Activated naive CD4-positive, alpha-beta T cell treated with Interleukin-2 at 50 U/mL for 16 hours (primary cell): ENCODE results near the gene TRIM65.
A peak's percentile ranks its signal among the peaks of the same experiment; 100 is the strongest.

ENCODE experiments used
- DNase-seq: peaks from one replicate; pipeline ENCODE4 v3.0.0-alpha.2; 2020

Gene TRIM65

GRCh38 chr17:75850928-75851692 lies 45.6 kb downstream of the TRIM65 start:
- no peak for DNase-seq

GRCh38 chr17:75849724-75850123 lies 47.0 kb downstream of the TRIM65 start:
- no peak for DNase-seq

GRCh38 chr17:75849279-75849646 lies 47.5 kb downstream of the TRIM65 start:
- DNase-seq: no peak

- peak; percentile 84 for DNase-seq
Measured at GRCh38 chr17:75848523-75849278, 48.0 kb downstream of the TRIM65 start.

GRCh38 chr17:75847614-75848522 lies 48.9 kb downstream of the TRIM65 start:
- DNase-seq: no peak

- no peak for DNase-seq
Measured at GRCh38 chr17:75846692-75847613, 49.8 kb downstream of the TRIM65 start.

- DNase-seq: no peak
Measured at GRCh38 chr17:75845933-75846691, 50.6 kb downstream of the TRIM65 start.

- DNase-seq: peak; percentile 69
Measured at GRCh38 chr17:75845058-75845711, 51.6 kb downstream of the TRIM65 start.

GRCh38 chr17:75844530-75845057 lies 52.2 kb downstream of the TRIM65 start:
- no peak for DNase-seq

- DNase-seq: peak; percentile 61
Measured at GRCh38 chr17:75843577-75844529, 52.9 kb downstream of the TRIM65 start, which contains the start of gene UNC13D. TSS of gene UNC13D (minus strand) at chr17:75844404. CDS start at chr17:75844337, 67 bp downstream.

- DNase-seq: peak; percentile 37
Measured at GRCh38 chr17:75842963-75843576, 53.7 kb downstream of the TRIM65 start.

GRCh38 chr17:75842411-75842810 lies 54.3 kb downstream of the TRIM65 start:
- no peak for DNase-seq

- no peak for DNase-seq
Measured at GRCh38 chr17:75840799-75841164, 56.0 kb downstream of the TRIM65 start.

GRCh38 chr17:75839942-75840798 lies 56.6 kb downstream of the TRIM65 start:
- DNase-seq: no peak
